Activated T-helper 1 cell treated with anti-CD3 and anti-CD28 coated beads, Interleukin-12 subunit alpha, Interleukin-12 subunit beta, Interleukin-2, Interleukin-4 antibody, amounts not matched to agents 30 ng/mL and 10 ng/mL and 1 ng/mL, durations not matched to agents 14 hours and 24 hours and 36 hours (primary cell): Measurements from ENCODE around the gene ABCC4. TPM values are rescaled to one million over a fixed set of nuclear protein-coding genes. Genes with fewer than 3 reads are reported as not detected.

Source experiments
- DNase-seq: peaks from one replicate; pipeline ENCODE4 v3.0.0; 2021; ENCODE audit warnings: low spot score
- H3K27ac Mint-ChIP-seq: one replicate; pipeline ENCODE4 v1.8.0; 2021; ENCODE audit warnings: mild to moderate bottlenecking, mixed read lengths
- H3K27me3 Mint-ChIP-seq: one replicate; pipeline ENCODE4 v1.8.0; 2022; ENCODE audit warnings: mild to moderate bottlenecking, moderate library complexity, mixed read lengths; ENCODE audit not compliant: insufficient read depth
- H3K36me3 Mint-ChIP-seq: one replicate; pipeline ENCODE4 v1.8.0; 2021; ENCODE audit warnings: low read depth, mixed read lengths
- H3K4me1 Mint-ChIP-seq: one replicate; pipeline ENCODE4 v1.8.0; 2021; ENCODE audit warnings: low read depth, mixed read lengths
- H3K4me3 Mint-ChIP-seq: one replicate; pipeline ENCODE4 v1.8.0; 2021; ENCODE audit warnings: mild to moderate bottlenecking, moderate library complexity, mixed read lengths
- H3K9me3 Mint-ChIP-seq: one replicate; pipeline ENCODE4 v1.8.0; 2021; ENCODE audit warnings: mixed read lengths
- intact Hi-C: fragments of 100-400 bp; cut with micrococcal nuclease; formaldehyde crosslinking; loops from one replicate; pipeline ENCODE4 v1.15.1; 2024
- total RNA-seq: library from RNA; stranded (reverse); gene quantifications from 2 replicates; pipeline ENCODE4 v1.2.3, GENCODE V29; 2022

ABCC4 gene
- total RNA-seq, 1 donor from 2014 or later: 16.4 TPM

- Mint-ChIP-seq H3K4me3 (no peak overlapping the region), H3K27me3 (no peaks in the 10 kb centered on the region), H3K27ac (no peak overlapping the region), H3K4me1 (peaks cover 9% of the 10 kb centered on the region), H3K9me3 (no peaks in the 10 kb centered on the region), H3K36me3 (peaks cover 1% of the 10 kb centered on the region)
- DNase-seq: no peak
- intact Hi-C loops: no loop called here
Measured at GRCh38 chr13:95035311-95036109, 265.7 kb downstream of the ABCC4 start.

GRCh38 chr13:95033890-95034289 lies 267.4 kb downstream of the ABCC4 start:
- H3K4me3 Mint-ChIP-seq: no peak overlapping the region
- H3K27ac Mint-ChIP-seq: no peak overlapping the region
- H3K27me3 Mint-ChIP-seq: no peaks in the 10 kb centered on the region
- H3K9me3 Mint-ChIP-seq: no peaks in the 10 kb centered on the region
- H3K4me1 Mint-ChIP-seq: peaks cover 9% of the 10 kb centered on the region
- no peak for DNase-seq
- intact Hi-C loops: no loop called here
- peaks cover 1% of the 10 kb centered on the region for H3K36me3 Mint-ChIP-seq

GRCh38 chr13:95032121-95032520 lies 269.1 kb downstream of the ABCC4 start:
- H3K36me3 Mint-ChIP-seq: no peaks in the 10 kb centered on the region
- H3K4me3 Mint-ChIP-seq: no peak overlapping the region
- intact Hi-C loops: no loop called here
- no peaks in the 10 kb centered on the region for H3K27me3 Mint-ChIP-seq
- no peak overlapping the region for H3K27ac Mint-ChIP-seq
- H3K4me1 Mint-ChIP-seq: peaks cover 9% of the 10 kb centered on the region
- no peaks in the 10 kb centered on the region for H3K9me3 Mint-ChIP-seq
- no peak for DNase-seq

GRCh38 chr13:95030821-95031343 lies 270.4 kb downstream of the ABCC4 start:
- intact Hi-C loops: no loop called here
- H3K4me3 Mint-ChIP-seq: no peak overlapping the region
- peaks cover 9% of the 10 kb centered on the region for H3K4me1 Mint-ChIP-seq
- no peaks in the 10 kb centered on the region for H3K9me3 Mint-ChIP-seq
- no peaks in the 10 kb centered on the region for H3K36me3 Mint-ChIP-seq
- no peak for DNase-seq
- H3K27me3 Mint-ChIP-seq: no peaks in the 10 kb centered on the region
- no peak overlapping the region for H3K27ac Mint-ChIP-seq

- no peaks in the 10 kb centered on the region for H3K9me3 Mint-ChIP-seq
- no peaks in the 10 kb centered on the region for H3K27me3 Mint-ChIP-seq
- no peak for DNase-seq
- no peaks in the 10 kb centered on the region for H3K4me1 Mint-ChIP-seq
- H3K27ac Mint-ChIP-seq: no peak overlapping the region
- intact Hi-C loops: no loop called here
- H3K36me3 Mint-ChIP-seq: peaks cover 2% of the 10 kb centered on the region
- no peak overlapping the region for H3K4me3 Mint-ChIP-seq
Measured at GRCh38 chr13:95027638-95028037, 273.6 kb downstream of the ABCC4 start.

GRCh38 chr13:95025116-95025515 lies 276.1 kb downstream of the ABCC4 start:
- Mint-ChIP-seq H3K27me3 (no peaks in the 10 kb centered on the region), H3K27ac (no peak overlapping the region), H3K4me3 (no peak overlapping the region), H3K36me3 (peaks cover 2% of the 10 kb centered on the region), H3K9me3 (no peaks in the 10 kb centered on the region), H3K4me1 (no peaks in the 10 kb centered on the region)
- DNase-seq: no peak
- intact Hi-C loops: no loop called here

GRCh38 chr13:95023405-95023804 lies 277.8 kb downstream of the ABCC4 start:
- Mint-ChIP-seq H3K27me3 (no peaks in the 10 kb centered on the region), H3K27ac (no peak overlapping the region), H3K36me3 (peaks cover 2% of the 10 kb centered on the region), H3K4me1 (no peaks in the 10 kb centered on the region), H3K9me3 (no peaks in the 10 kb centered on the region), H3K4me3 (no peak overlapping the region)
- intact Hi-C loops: no loop called here
- no peak for DNase-seq

- H3K27me3 Mint-ChIP-seq: no peaks in the 10 kb centered on the region
Measured at GRCh38 chr13:95020298-95020987, 280.8 kb downstream of the ABCC4 start.

GRCh38 chr13:95019886-95020285 lies 281.4 kb downstream of the ABCC4 start:
- no peak for DNase-seq
- Mint-ChIP-seq H3K4me3 (no peak overlapping the region), H3K27me3 (no peaks in the 10 kb centered on the region), H3K27ac (no peak overlapping the region), H3K36me3 (no peaks in the 10 kb centered on the region), H3K9me3 (no peaks in the 10 kb centered on the region), H3K4me1 (no peaks in the 10 kb centered on the region)
- intact Hi-C loops: no loop called here

More at GRCh38 chr13:95020298-95020987, 280.8 kb downstream of the ABCC4 start:
- intact Hi-C loops: no loop called here
- DNase-seq: no peak
- no peak overlapping the region for H3K4me3 Mint-ChIP-seq
- H3K4me1 Mint-ChIP-seq: no peaks in the 10 kb centered on the region
- no peaks in the 10 kb centered on the region for H3K36me3 Mint-ChIP-seq
- H3K27ac Mint-ChIP-seq: no peak overlapping the region
- no peaks in the 10 kb centered on the region for H3K9me3 Mint-ChIP-seq

- Mint-ChIP-seq H3K9me3 (no peaks in the 10 kb centered on the region), H3K4me3 (no peak overlapping the region), H3K36me3 (no peaks in the 10 kb centered on the region), H3K27me3 (peaks cover 26% of the 10 kb centered on the region), H3K4me1 (no peaks in the 10 kb centered on the region), H3K27ac (no peak overlapping the region)
- DNase-seq: no peak
- intact Hi-C loops: no loop called here
Measured at GRCh38 chr13:95007322-95007721, 293.9 kb downstream of the ABCC4 start.

GRCh38 chr13:95005300-95005699 lies 296.0 kb downstream of the ABCC4 start:
- intact Hi-C loops: no loop called here
- Mint-ChIP-seq H3K27me3 (peaks cover 32% of the 10 kb centered on the region), H3K4me1 (no peaks in the 10 kb centered on the region), H3K36me3 (no peaks in the 10 kb centered on the region), H3K4me3 (no peak overlapping the region), H3K27ac (no peak overlapping the region), H3K9me3 (no peaks in the 10 kb centered on the region)
- no peak for DNase-seq

GRCh38 chr13:95003019-95003813 lies 298.0 kb downstream of the ABCC4 start:
- no peaks in the 10 kb centered on the region for H3K9me3 Mint-ChIP-seq
- intact Hi-C loops: no loop called here
- H3K27ac Mint-ChIP-seq: no peak overlapping the region
- no peaks in the 10 kb centered on the region for H3K4me1 Mint-ChIP-seq
- H3K4me3 Mint-ChIP-seq: no peak overlapping the region
- H3K36me3 Mint-ChIP-seq: no peaks in the 10 kb centered on the region
- H3K27me3 Mint-ChIP-seq: peaks cover 33% of the 10 kb centered on the region
- no peak for DNase-seq

GRCh38 chr13:95002126-95002525 lies 299.1 kb downstream of the ABCC4 start:
- Mint-ChIP-seq H3K36me3 (no peaks in the 10 kb centered on the region), H3K9me3 (no peaks in the 10 kb centered on the region), H3K27me3 (peaks cover 33% of the 10 kb centered on the region), H3K4me1 (no peaks in the 10 kb centered on the region), H3K4me3 (no peak overlapping the region), H3K27ac (no peak overlapping the region)
- DNase-seq: no peak
- intact Hi-C loops: no loop called here
